ENCODE results near the gene BCOR. TPM values are rescaled to one million over a fixed set of nuclear protein-coding genes. Genes with fewer than 3 reads are reported as not detected.

BCOR gene
- total and polyA plus RNA-seq, 2 of the 4 experiments (the other 2 are of a cell fraction), result 7.5 to 9.0 TPM

DNA sequence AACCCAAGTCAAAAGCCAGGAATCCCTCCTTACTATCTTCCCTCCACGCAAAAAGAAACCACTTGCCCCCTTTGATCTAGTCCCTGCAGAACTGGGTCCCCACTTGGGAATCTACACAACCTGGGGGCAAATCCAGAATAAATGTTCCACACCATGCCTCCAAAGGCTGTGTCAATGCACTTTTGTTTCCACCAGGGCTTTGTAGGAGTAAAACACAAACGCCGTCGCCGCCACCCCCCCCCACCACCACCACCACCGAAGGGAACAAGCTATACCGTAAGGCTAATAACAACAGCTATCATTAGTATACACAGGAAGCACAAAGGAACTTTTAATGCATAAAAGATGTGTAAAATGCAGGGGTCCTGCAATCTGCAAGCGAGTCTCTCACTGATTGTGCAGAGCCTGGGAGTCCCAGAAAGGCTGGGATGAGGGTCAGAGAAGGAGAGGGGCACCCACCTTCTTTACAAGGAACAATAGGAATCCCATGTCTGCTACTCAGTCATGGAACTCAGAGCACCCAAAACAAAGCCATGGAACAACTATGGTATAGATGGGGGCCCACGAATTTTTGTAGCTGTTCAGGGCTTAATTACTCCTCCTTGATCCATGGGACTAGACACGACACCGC is 13.2 kb downstream of the BCOR start:
- no CpG with 5 or more reads among the region's 11 CpGs for WGBS, 2 experiments (ENCODE audit: extremely low coverage in 2 of 2, insufficient read length in 1 of 2)
- no peak for DNase-seq
- no peak overlapping the region for H2AK9ac ChIP-seq (replicated peaks; ENCODE audit: low read depth, low read length, poor library complexity)
- TF ChIP-seq CEBPB (IDR thresholded peaks at IDR 0.05; ENCODE audit: low read depth, low read length) (no peak), MAZ (IDR thresholded peaks at IDR 0.05; ENCODE audit: borderline replicate concordance, low read depth, low read length) (no peak), CHD1 (IDR thresholded peaks at IDR 0.05; ENCODE audit: low read depth, low read length) (no peak), RFX5 (IDR thresholded peaks at IDR 0.05; ENCODE audit: low read depth, low read length) (no peak), SMC3 (IDR thresholded peaks at IDR 0.05; ENCODE audit: low read depth, low read length) (no peak), RAD21 (IDR thresholded peaks at IDR 0.05; ENCODE audit: low read length) (no peak), RCOR1 (IDR thresholded peaks at IDR 0.05; ENCODE audit: insufficient replicate concordance, low read length) (no peak)
- TF ChIP-seq, protein P1, sequence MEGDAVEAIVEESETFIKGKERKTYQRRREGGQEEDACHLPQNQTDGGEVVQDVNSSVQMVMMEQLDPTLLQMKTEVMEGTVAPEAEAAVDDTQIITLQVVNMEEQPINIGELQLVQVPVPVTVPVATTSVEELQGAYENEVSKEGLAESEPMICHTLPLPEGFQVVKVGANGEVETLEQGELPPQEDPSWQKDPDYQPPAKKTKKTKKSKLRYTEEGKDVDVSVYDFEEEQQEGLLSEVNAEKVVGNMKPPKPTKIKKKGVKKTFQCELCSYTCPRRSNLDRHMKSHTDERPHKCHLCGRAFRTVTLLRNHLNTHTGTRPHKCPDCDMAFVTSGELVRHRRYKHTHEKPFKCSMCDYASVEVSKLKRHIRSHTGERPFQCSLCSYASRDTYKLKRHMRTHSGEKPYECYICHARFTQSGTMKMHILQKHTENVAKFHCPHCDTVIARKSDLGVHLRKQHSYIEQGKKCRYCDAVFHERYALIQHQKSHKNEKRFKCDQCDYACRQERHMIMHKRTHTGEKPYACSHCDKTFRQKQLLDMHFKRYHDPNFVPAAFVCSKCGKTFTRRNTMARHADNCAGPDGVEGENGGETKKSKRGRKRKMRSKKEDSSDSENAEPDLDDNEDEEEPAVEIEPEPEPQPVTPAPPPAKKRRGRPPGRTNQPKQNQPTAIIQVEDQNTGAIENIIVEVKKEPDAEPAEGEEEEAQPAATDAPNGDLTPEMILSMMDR (conservative IDR thresholded peaks at IDR 0.05; ENCODE audit: low read depth, low read length), result no peak
- TF ChIP-seq, protein P2, sequence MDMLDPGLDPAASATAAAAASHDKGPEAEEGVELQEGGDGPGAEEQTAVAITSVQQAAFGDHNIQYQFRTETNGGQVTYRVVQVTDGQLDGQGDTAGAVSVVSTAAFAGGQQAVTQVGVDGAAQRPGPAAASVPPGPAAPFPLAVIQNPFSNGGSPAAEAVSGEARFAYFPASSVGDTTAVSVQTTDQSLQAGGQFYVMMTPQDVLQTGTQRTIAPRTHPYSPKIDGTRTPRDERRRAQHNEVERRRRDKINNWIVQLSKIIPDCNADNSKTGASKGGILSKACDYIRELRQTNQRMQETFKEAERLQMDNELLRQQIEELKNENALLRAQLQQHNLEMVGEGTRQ (IDR thresholded peaks at IDR 0.05; ENCODE audit: low read depth, low read length), result no peak
- TF ChIP-seq, protein P3, sequence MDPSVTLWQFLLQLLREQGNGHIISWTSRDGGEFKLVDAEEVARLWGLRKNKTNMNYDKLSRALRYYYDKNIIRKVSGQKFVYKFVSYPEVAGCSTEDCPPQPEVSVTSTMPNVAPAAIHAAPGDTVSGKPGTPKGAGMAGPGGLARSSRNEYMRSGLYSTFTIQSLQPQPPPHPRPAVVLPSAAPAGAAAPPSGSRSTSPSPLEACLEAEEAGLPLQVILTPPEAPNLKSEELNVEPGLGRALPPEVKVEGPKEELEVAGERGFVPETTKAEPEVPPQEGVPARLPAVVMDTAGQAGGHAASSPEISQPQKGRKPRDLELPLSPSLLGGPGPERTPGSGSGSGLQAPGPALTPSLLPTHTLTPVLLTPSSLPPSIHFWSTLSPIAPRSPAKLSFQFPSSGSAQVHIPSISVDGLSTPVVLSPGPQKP (IDR thresholded peaks at IDR 0.05; ENCODE audit: borderline replicate concordance, low read depth, low read length), result no peak
- H2BK15ac ChIP-seq (ENCODE audit: low read depth, low read length), result no peak overlapping the region
- H4K91ac ChIP-seq (ENCODE audit: insufficient read depth, low read depth, low read length), result no peak overlapping the region
- H3K27ac ChIP-seq (ENCODE audit: insufficient read depth, low read length), result peak overlapping the region; percentile 3; the same call in 1 of the 2 replicates
- no peak overlapping the region for H2BK20ac ChIP-seq (ENCODE audit: low read depth, low read length)
- peak overlapping the region; percentile 40; the same call in 1 of the 2 replicates for H3K4ac ChIP-seq (ENCODE audit: low read depth, low read length)
- no peak overlapping the region for H3K18ac ChIP-seq (ENCODE audit: low read depth, low read length)
- H3K4me1 ChIP-seq (ENCODE audit: control insufficient read depth, insufficient read depth, low read length), result peaks cover 24% of the 10 kb centered on the region
- no peak overlapping the region for H2AK5ac ChIP-seq (ENCODE audit: low read depth, low read length)
- H4K8ac ChIP-seq (ENCODE audit: low read depth in 2 of 2, low read length in 2 of 2), result no peak overlapping the region
- H3K4me3 ChIP-seq (ENCODE audit: insufficient read depth, low read depth, low read length), result no peak overlapping the region
- no peak for ATAC-seq (ENCODE audit: low read depth)
- H3K79me1 ChIP-seq (ENCODE audit: low read depth in 1 of 2, low read length in 2 of 2), result peaks cover 13 to 44% of the 10 kb centered on the region in 2 experiments; a peak in 2 of 4 replicates
- ChIA-PET POLR2A (ENCODE audit: unreplicated experiment) (no interaction called here), CTCF (interaction anchor here (1.0 kb wide), 1 partner anchor 270 kb away, joined by 5 read pairs; no protein-coding TSS in a partner anchor)
- H4K5ac ChIP-seq (ENCODE audit: low read depth, low read length), result no peak overlapping the region
- H3K14ac ChIP-seq (replicated peaks; ENCODE audit: low read depth, low read length), result no peak overlapping the region
- BruUV-seq (replicated peaks), result no TSS peak
- in situ Hi-C loops (cut with MboI; ENCODE audit: low sequenced_read_pairs), result loop anchor here (10.0 kb wide), 2 partner anchors 270 to 350 kb away; no protein-coding TSS in a partner anchor
- no peak overlapping the region for H3K23ac ChIP-seq (ENCODE audit: low read depth, low read length)
- intact Hi-C loops (cut with micrococcal nuclease), result loop anchor here (5.0 kb wide), 4 partner anchors 72 to 1282 kb away; partner anchors contain the start of gene MID1IP1
- no peaks in the 10 kb centered on the region for H3K27me3 ChIP-seq (ENCODE audit: control insufficient read depth, insufficient read depth, low read length)
- H3K4me2 ChIP-seq (ENCODE audit: low read depth, low read length), result peak overlapping the region; percentile 3; the same call in 1 of the 2 replicates
- dilution Hi-C loops (cut with HindIII; ENCODE audit: low sequenced_read_pairs, unreplicated experiment), result no loop called here
- H3K36me3 ChIP-seq (ENCODE audit: control insufficient read depth, insufficient read depth, low read length), result no peaks in the 10 kb centered on the region
- H2BK120ac ChIP-seq (ENCODE audit: low read depth, low read length), result peak overlapping the region; percentile 13; the same call in 1 of the 2 replicates
- H3K9me1 ChIP-seq (ENCODE audit: insufficient read depth, low read length), result 0 out of 2 replicates have a peak, but pooled peaks cover 9% of the 10 kb centered on the region
- H2AFZ ChIP-seq (replicated peaks; ENCODE audit: low read length, poor library complexity), result no peak overlapping the region
- H3K9me3 ChIP-seq (ENCODE audit: control insufficient read depth, insufficient read depth, low read length), result no peaks in the 10 kb centered on the region
- no peak overlapping the region for H3K56ac ChIP-seq (ENCODE audit: extremely low read depth, insufficient read depth, low read length)
- peaks cover 48% of the 10 kb centered on the region for H4K20me1 ChIP-seq (ENCODE audit: insufficient read depth, low read length)
- H2BK5ac ChIP-seq (ENCODE audit: low read depth, low read length, poor library complexity, severe bottlenecking), result no peak overlapping the region
- no peak overlapping the region for H3K9ac ChIP-seq (ENCODE audit: low read depth, low read length)
